Ovary (tissue), 9 donors: ENCODE data around the gene TMPRSS7. TPM values are rescaled to one million over a fixed set of nuclear protein-coding genes. Genes with fewer than 3 reads are reported as not detected.

Experiments
- DNase-seq, 5 donors: peaks; one replicate each; pipeline ENCODE4 v3.0.0-alpha.2; 2019 to 2020
- H3K27ac ChIP-seq, 2 donors: fragments of 200-600 bp; one replicate each; pipeline versions ENCODE4 v1.5.1 to v1.8.0; 2019 to 2022
- H3K27me3 ChIP-seq: fragments of 200-600 bp; one replicate; pipeline ENCODE4 v1.8.0; 2022
- H3K36me3 ChIP-seq: fragments of 200-600 bp; sonication (generic); one replicate; pipeline ENCODE4 v1.5.1; 2019
- H3K4me1 ChIP-seq: one replicate; pipeline ENCODE4 v1.8.1; 2013; ENCODE audit warnings: mild to moderate bottlenecking, moderate library complexity; ENCODE audit not compliant: insufficient read depth
- H3K4me3 ChIP-seq: fragments of 200-600 bp; sonication (generic); one replicate; pipeline ENCODE4 v1.5.1; 2017
- H3K9me3 ChIP-seq, 2 donors: fragments of 200-600 bp in 1 of 2; sonication (generic) in 1 of 2; one replicate each; pipeline versions ENCODE4 v1.5.1 to v1.8.1; 2013 to 2019; ENCODE audit warnings: mild to moderate bottlenecking in 1 of 2, moderate library complexity in 1 of 2
- CTCF ChIP-seq, 3 donors: fragments of 450-650 bp in 2 of 3; fragments of 200-600 bp in 1 of 3; IDR thresholded peaks; one replicate each; pipeline versions ENCODE4 v1.5.1 to v1.8.0; 2016 to 2022; ENCODE audit warnings: antibody characterized with exemption in 3 of 3, mild to moderate bottlenecking in 1 of 3
- EP300 ChIP-seq: sonication (generic); formaldehyde crosslinking; IDR thresholded peaks from one replicate; pipeline ENCODE4 v1.6.1; 2017; ENCODE audit warnings: antibody characterized with exemption
- POLR2A ChIP-seq: fragments of 450-650 bp; IDR thresholded peaks from one replicate; pipeline ENCODE4 v1.6.1; 2017; ENCODE audit warnings: antibody characterized with exemption, mild to moderate bottlenecking, moderate library complexity
- WGBS, 3 donors: extraction: QIAGEN DNeasy Blood & Tissue Kit in 1 of 3; methylation state at CpG; one replicate each; pipeline versions ENCODE4 v1.1.5 to v1.1.7; 2013 to 2017; 5-methylcytosine and 5-hydroxymethylcytosine counted together
- intact Hi-C, 4 donors: fragments of 100-400 bp; cut with DNase I; formaldehyde crosslinking; loops; one replicate each; pipeline versions ENCODE4 v1.11.0 to v1.15.1; 2022 to 2023
- polyA plus RNA-seq, 2 donors: library from polyadenylated mRNA; stranded (reverse); fragments of 200-250 nt in 1 of 2; fragments of 350-450 nt in 1 of 2; fragmentation: Illumina TruSeq in 1 of 2; extraction: RNeasy Lipid Tissue Mini Kit (QIAGEN cat#74804) in 1 of 2; gene quantifications; one replicate each; pipeline ENCODE4 v1.2.3, GENCODE V29; 2013 to 2014
- total RNA-seq, 7 donors: library from RNA; depleted of rRNA in 2 of 7; stranded (reverse); fragments of >200 nt in 2 of 7; fragmentation: NEBNext Ultra II Directional in 3 of 7; extraction: Animal tissue kit (Norgen Biotek cat#: 25700) in 3 of 7; gene quantifications; one replicate each; pipeline versions ENCODE4 v1.1.0 to v1.2.4, GENCODE V29; 2016 to 2023
- donor health status: DM: no; HTN: no; CAD: no; lungs with moderate emphysema.
- donor health status: DM: no; HTN: no; CAD: no.
- donor health status: Bipolar disorder and iron deficiency.
- donor health status: DM: yes; HTN: yes; CAD: no.
- donor health status: DM: no; HTN: no; CAD: no.
- donor health status: DM: yes; HTN: yes; CAD: no.

Gene TMPRSS7
- total and polyA plus RNA-seq, 9 donors, result 0.34 TPM; not detected in 8

GRCh38 chr3:112004669-112005068 is 29.9 kb upstream of the TMPRSS7 start:
- peaks cover 2% of the 10 kb centered on the region for H3K4me1 ChIP-seq
- no peaks in the 10 kb centered on the region for H3K27me3 ChIP-seq
- no peaks in the 10 kb centered on the region for H3K9me3 ChIP-seq
- 71 to 89% (median 83%) methylated on average over 2 of the region's 2 CpGs for WGBS, 3 donors
- no peaks in the 10 kb centered on the region for H3K36me3 ChIP-seq
- DNase-seq, result no peak
- TF ChIP-seq POLR2A (no peak), EP300 (no peak), CTCF (IDR thresholded peaks at IDR 0.05) (no peak)
- intact Hi-C loops, result no loop called here
- H3K4me3 ChIP-seq, result no peak overlapping the region
- H3K27ac ChIP-seq, result no peak overlapping the region

DNA sequence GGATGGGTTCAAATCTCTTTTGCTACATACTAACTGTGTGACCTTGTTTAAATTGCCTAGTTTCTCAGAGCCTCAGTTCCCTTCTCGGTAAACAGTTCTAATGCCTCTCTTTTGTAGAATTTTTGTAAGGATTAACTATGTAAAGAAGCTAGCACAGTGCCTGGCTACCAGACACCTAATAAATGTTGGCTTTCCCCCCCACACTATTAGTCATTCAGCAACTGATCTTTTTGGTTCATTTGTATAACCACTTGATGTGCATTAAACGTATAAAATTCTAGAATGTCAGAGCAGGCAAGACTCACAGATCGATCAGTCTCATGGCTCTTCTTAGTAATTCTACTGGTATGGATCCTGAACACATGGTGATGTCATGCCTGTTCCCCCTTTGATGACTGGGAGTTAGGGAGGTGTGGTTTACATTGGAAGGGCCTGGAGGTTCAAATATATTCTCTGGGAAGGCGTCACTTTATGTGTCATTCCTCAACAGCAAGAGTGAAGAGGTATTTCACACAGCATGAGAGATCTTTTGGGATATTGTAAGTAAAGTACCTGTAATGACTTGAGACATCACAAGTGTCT is 29.4 kb upstream of the TMPRSS7 start:
- no peak for DNase-seq
- TF ChIP-seq EP300 (no peak), POLR2A (no peak), CTCF (IDR thresholded peaks at IDR 0.05) (no peak)
- Histone ChIP-seq H3K36me3 (no peaks in the 10 kb centered on the region), H3K4me1 (peaks cover 2% of the 10 kb centered on the region), H3K27me3 (no peaks in the 10 kb centered on the region), H3K27ac (no peak overlapping the region), H3K9me3 (no peaks in the 10 kb centered on the region), H3K4me3 (no peak overlapping the region)
- intact Hi-C loops, result no loop called here
- 73 to 98% (median 83%) methylated on average over 4 of the region's 4 CpGs for WGBS, 3 donors

GRCh38 chr3:112007633-112008032 is 26.9 kb upstream of the TMPRSS7 start:
- H3K27ac ChIP-seq, result no peak overlapping the region
- TF ChIP-seq CTCF (IDR thresholded peaks at IDR 0.05) (no peak), POLR2A (no peak), EP300 (no peak)
- H3K27me3 ChIP-seq, result no peaks in the 10 kb centered on the region
- no peaks in the 10 kb centered on the region for H3K36me3 ChIP-seq
- H3K4me3 ChIP-seq, result no peak overlapping the region
- H3K9me3 ChIP-seq, result no peaks in the 10 kb centered on the region
- peaks cover 2% of the 10 kb centered on the region for H3K4me1 ChIP-seq
- intact Hi-C loops, result no loop called here
- WGBS, 3 donors, result 2 to 18% (median 7%) methylated on average over 1 of the region's 1 CpG
- no peak for DNase-seq

DNA sequence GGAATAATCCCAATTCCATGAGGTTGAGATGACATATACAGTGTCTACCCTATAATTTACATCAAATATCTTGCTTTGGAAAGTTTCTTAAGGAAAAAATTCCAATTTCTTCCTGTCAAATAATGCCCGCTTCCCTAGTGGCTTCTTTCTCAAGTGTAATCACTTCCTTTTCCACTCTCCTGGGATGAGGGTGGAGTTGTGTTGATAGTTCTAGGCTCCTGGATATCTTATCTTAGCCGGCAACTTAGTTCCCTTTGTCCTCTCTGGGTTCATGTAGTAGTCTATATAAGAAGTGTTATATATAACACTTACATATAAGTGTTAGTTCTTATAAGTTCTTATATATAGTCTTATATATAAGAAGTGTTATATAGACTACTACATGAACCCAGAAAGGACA is 24.9 kb upstream of the TMPRSS7 start:
- no peaks in the 10 kb centered on the region for H3K9me3 ChIP-seq
- no peak for DNase-seq
- H3K4me3 ChIP-seq, result no peak overlapping the region
- no peak overlapping the region for H3K27ac ChIP-seq
- no peaks in the 10 kb centered on the region for H3K36me3 ChIP-seq
- H3K4me1 ChIP-seq, result peaks cover 4% of the 10 kb centered on the region
- WGBS, 3 donors, result 81 to 86% (median 82%) methylated on average over 2 of the region's 2 CpGs
- TF ChIP-seq EP300 (no peak), CTCF (IDR thresholded peaks at IDR 0.05) (no peak)
- intact Hi-C loops, result loop anchor here in 1 of 4 donors (5.0 kb wide), 2 partner anchors 292 to 342 kb away; no protein-coding TSS in a partner anchor
- H3K27me3 ChIP-seq, result no peaks in the 10 kb centered on the region
